A673 (cell line): ENCODE results near the gene HNRNPUL1.
A peak's percentile ranks its signal among the peaks of the same experiment; 100 is the strongest.

Experiments
- EZH2 ChIP-seq: fragments of 200-600 bp; sonication (generic); IDR thresholded peaks from 2 replicates; pipeline ENCODE4 v1.6.1; 2017; ENCODE audit warnings: borderline replicate concordance, low read depth, mild to moderate bottlenecking, mixed read lengths, antibody characterized with exemption, low read length; ENCODE audit not compliant: poor library complexity, severe bottlenecking
- TF ChIP-seq, protein P1 (sequence below): fragments of 300-800, 200-600 bp; sonication (generic); conservative IDR thresholded peaks from 2 replicates; pipeline ENCODE4 v1.5.1; 2017; ENCODE audit warnings: low read depth, mild to moderate bottlenecking, antibody characterized with exemption, low read length, moderate library complexity, mixed read lengths

DNA sequence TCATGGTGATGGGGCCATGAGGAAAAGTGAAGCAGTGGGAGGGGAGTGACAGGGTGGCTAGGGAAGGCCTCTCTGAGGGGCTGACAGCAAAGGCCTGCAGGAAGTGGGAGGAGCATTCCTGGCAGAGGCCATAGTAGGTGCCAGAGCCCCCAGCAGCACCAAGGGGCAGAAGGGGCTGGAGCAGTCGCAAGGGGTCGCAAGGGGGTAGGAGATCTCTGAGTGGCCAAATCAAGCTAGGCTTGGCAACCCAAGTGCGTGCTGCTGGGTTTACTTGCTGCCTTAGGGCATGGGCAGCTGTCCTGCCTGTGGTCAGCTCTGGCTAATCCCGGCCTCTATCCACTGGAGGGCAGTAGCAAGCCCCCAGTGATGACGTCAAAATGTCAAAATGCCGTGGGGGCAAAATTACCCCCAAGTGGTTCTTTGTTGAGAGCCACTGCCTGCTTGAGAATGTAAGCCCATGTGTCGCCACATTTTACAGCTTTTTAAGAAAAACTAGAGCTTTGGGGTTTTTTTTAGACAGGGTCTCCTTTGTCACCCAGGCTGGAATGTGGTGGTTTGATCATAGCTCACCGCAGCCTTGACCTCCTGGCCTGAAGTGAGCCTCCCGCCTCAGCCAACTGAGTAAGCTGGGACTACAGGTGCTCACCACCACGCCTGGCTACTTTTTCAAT lies 57.6 kb downstream of the HNRNPUL1 start:
- TF ChIP-seq, protein P1, sequence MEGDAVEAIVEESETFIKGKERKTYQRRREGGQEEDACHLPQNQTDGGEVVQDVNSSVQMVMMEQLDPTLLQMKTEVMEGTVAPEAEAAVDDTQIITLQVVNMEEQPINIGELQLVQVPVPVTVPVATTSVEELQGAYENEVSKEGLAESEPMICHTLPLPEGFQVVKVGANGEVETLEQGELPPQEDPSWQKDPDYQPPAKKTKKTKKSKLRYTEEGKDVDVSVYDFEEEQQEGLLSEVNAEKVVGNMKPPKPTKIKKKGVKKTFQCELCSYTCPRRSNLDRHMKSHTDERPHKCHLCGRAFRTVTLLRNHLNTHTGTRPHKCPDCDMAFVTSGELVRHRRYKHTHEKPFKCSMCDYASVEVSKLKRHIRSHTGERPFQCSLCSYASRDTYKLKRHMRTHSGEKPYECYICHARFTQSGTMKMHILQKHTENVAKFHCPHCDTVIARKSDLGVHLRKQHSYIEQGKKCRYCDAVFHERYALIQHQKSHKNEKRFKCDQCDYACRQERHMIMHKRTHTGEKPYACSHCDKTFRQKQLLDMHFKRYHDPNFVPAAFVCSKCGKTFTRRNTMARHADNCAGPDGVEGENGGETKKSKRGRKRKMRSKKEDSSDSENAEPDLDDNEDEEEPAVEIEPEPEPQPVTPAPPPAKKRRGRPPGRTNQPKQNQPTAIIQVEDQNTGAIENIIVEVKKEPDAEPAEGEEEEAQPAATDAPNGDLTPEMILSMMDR, result peak; percentile 56
- TF ChIP-seq EZH2, result no peak
